ENCODE measurements around the gene TCEA2. TPM values are rescaled to one million over a fixed set of nuclear protein-coding genes. Genes with fewer than 3 reads are reported as not detected.

TCEA2 gene
- total RNA-seq, 1 donor from 2014 or later = 81.3 TPM

DNA sequence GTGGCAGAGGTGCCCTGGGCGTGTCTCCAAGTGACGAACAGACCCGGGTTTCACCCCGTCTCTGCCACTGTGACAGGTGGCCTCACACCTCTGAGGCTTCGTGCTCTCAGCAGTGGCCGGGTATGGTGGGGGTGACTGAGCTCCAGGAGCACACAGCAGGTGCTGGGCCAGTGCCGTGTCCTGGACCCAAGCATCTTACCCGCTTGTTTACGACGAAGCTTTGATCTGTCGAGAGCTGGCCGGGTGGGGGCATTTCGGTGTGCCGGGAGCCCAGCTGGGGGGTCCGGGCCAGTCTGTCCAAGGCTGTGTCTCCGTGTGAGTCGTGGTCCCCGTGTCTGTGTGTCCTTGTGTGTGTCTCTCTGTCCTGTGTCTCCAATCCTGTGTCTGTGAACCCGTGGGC, 28.3 kb downstream of the TCEA2 start:
- Mint-ChIP-seq H3K4me1 (peaks cover 1% of the 10 kb centered on the region), H3K27me3 (ENCODE audit: low read depth) (peaks cover 47% of the 10 kb centered on the region), H3K27ac (no peak overlapping the region), H3K4me3 (no peak overlapping the region), H3K9me3 (no peaks in the 10 kb centered on the region), H3K36me3 (no peaks in the 10 kb centered on the region)
- DNase-seq (ENCODE audit: low spot score in 2 of 2, unreplicated experiment in 2 of 2) = no peak
- TF ChIP-seq, protein P1, sequence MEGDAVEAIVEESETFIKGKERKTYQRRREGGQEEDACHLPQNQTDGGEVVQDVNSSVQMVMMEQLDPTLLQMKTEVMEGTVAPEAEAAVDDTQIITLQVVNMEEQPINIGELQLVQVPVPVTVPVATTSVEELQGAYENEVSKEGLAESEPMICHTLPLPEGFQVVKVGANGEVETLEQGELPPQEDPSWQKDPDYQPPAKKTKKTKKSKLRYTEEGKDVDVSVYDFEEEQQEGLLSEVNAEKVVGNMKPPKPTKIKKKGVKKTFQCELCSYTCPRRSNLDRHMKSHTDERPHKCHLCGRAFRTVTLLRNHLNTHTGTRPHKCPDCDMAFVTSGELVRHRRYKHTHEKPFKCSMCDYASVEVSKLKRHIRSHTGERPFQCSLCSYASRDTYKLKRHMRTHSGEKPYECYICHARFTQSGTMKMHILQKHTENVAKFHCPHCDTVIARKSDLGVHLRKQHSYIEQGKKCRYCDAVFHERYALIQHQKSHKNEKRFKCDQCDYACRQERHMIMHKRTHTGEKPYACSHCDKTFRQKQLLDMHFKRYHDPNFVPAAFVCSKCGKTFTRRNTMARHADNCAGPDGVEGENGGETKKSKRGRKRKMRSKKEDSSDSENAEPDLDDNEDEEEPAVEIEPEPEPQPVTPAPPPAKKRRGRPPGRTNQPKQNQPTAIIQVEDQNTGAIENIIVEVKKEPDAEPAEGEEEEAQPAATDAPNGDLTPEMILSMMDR (IDR thresholded peaks at IDR 0.05; ENCODE audit: unreplicated experiment) = no peak

DNA sequence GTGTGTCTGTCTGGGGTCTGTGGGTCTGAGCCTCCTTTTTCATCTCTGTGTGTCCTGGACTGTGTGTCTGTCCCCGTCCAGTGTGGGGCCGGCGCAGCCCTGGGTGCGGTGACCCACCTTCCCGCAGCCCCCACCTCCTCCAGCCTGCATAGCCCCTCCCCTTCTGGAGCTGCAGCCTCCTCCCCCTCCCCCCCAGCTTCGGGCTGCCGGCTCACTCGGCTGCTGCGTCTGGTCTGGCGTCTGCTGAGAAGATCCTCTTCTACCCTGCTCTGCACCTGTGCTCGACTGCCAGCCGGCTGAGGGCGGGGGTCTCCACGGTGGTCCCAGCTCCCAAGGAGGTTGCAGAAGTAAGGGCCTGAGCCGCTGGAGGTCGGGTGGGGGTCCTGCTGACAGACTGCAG, 28.8 kb downstream of the TCEA2 start:
- Mint-ChIP-seq H3K27me3 (ENCODE audit: low read depth) (peaks cover 43% of the 10 kb centered on the region), H3K4me1 (peaks cover 1% of the 10 kb centered on the region), H3K36me3 (no peaks in the 10 kb centered on the region), H3K9me3 (peaks cover 2% of the 10 kb centered on the region), H3K27ac (no peak overlapping the region), H3K4me3 (no peak overlapping the region)
- no peak for DNase-seq (ENCODE audit: low spot score in 2 of 2, unreplicated experiment in 2 of 2)
- TF ChIP-seq, protein P1 (IDR thresholded peaks at IDR 0.05; ENCODE audit: unreplicated experiment) = no peak

DNA sequence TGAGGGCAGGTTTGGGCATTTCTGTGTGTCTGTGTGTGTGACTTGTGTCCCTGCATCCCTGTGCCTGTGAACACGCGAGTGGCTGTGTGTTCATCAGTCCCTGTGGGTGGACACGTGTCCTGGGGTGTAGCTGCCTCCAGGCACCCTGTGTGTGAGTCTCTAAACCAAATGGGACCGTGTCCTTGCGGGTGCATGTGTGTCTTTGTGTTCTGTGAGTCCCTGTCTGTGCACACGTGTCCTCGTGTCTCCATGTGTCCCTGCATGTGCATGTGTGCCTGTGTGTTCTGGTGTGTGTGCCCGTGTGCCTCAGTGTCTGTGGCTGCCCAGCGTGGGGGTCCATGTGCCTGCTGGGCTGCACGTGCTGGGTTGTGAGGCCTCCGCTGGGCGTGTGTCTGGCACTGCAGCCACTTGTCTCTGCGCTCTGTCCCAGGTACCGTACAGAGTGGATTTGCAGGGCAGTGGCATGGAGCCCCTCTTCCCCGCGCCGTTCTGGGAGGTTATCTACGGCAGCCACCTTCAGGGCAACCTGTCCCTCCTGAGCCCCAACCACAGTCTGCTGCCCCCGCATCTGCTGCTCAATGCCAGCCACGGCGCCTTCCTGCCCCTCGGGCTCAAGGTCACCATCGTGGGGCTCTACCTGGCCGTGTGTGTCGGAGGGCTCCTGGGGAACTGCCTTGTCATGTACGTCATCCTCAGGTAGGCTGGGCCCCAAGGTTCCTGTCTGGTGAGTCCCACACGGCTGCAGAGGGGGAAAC, 29.4 kb downstream of the TCEA2 start:
- H3K4me3 Mint-ChIP-seq = no peak overlapping the region
- peaks cover 42% of the 10 kb centered on the region for H3K27me3 Mint-ChIP-seq (ENCODE audit: low read depth)
- H3K27ac Mint-ChIP-seq = no peak overlapping the region
- H3K4me1 Mint-ChIP-seq = peaks cover 1% of the 10 kb centered on the region
- TF ChIP-seq, protein P1 (IDR thresholded peaks at IDR 0.05; ENCODE audit: unreplicated experiment) = no peak
- no peak for DNase-seq (ENCODE audit: low spot score in 2 of 2, unreplicated experiment in 2 of 2)
- peaks cover 5% of the 10 kb centered on the region for H3K9me3 Mint-ChIP-seq
- H3K36me3 Mint-ChIP-seq = no peaks in the 10 kb centered on the region

DNA sequence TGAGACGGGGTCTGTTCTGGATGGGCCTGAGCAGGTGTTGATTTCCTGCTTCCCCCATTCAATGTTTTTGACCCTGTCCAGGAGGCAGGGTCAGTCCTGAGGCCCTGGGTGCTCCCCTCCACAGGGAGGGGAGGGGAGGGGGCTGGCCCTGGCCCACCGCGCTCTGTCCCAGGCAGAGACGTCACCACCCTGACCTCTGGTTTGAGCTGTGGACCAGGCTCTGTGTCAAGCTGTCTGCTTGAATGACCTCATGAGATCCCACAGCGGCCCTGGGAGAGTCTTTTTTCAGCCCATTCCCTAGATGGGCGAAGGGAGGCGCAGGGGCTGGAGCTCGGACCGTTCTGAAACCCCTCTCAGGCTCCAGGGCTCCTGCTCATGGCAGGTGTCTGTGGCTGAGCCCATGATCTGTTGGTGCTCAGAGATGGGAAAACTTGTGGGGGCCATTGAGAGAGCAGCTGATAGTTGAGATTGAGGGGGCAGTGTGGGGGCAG, 30.1 kb downstream of the TCEA2 start:
- DNase-seq (ENCODE audit: low spot score in 2 of 2, unreplicated experiment in 2 of 2) = no peak
- no peaks in the 10 kb centered on the region for H3K36me3 Mint-ChIP-seq

DNA sequence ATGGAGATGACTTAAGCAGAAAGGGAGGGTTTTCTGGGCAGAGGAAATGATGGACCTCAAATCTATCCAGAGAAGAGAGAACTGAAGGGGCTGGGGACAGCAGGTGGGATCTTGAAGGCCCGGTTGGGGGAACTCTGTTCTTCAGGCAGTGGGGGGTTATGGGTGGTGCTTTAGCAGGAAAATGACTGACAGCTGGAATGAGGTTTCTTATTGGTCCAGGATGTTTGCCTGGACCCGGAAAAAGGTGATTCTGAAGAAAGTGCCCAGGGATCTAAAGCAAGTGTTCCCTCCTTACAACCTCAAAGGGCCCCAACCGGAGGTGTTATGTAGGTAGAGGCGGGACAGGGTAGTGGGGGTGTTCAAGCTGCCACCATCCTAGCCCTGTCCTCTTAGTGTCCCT, 32.5 kb downstream of the TCEA2 start:
- Mint-ChIP-seq H3K4me3 (no peak overlapping the region), H3K36me3 (no peaks in the 10 kb centered on the region), H3K27me3 (ENCODE audit: low read depth) (peaks cover 23% of the 10 kb centered on the region), H3K9me3 (peaks cover 5% of the 10 kb centered on the region), H3K27ac (no peak overlapping the region), H3K4me1 (peaks cover 1% of the 10 kb centered on the region)
- TF ChIP-seq, protein P1 (IDR thresholded peaks at IDR 0.05; ENCODE audit: unreplicated experiment) = no peak
- DNase-seq (ENCODE audit: low spot score in 2 of 2, unreplicated experiment in 2 of 2) = no peak

More for the DNA sequence above, 30.1 kb downstream of the TCEA2 start:
- no peak overlapping the region for H3K4me3 Mint-ChIP-seq
- peaks cover 1% of the 10 kb centered on the region for H3K4me1 Mint-ChIP-seq
- H3K9me3 Mint-ChIP-seq = peaks cover 5% of the 10 kb centered on the region
- TF ChIP-seq, protein P1 (IDR thresholded peaks at IDR 0.05; ENCODE audit: unreplicated experiment) = no peak
- H3K27ac Mint-ChIP-seq = no peak overlapping the region
- peaks cover 36% of the 10 kb centered on the region for H3K27me3 Mint-ChIP-seq (ENCODE audit: low read depth)
